ENCODE data around the gene MRPS9.

The MRPS9 gene

DNA sequence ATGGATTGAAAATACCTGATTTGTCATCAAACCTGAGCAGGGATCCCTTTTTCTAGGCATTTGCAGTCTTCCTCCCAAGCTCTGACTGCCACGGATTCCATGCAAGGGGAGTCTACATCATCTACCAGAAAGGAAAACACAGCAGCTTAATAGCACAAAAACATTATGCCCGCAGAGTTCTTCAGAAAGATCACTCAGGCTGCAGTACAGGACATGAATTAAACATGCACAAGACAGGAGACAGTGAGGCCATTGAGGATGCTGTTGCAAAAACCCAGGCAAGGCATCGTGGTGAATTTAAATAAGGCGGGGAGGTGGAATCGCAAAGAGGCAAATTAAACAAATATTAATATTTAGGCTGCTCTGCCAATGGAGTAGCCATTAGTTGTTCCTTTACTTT lies 88.5 kb downstream of the MRPS9 start:
- DNase-seq = no peak

DNA sequence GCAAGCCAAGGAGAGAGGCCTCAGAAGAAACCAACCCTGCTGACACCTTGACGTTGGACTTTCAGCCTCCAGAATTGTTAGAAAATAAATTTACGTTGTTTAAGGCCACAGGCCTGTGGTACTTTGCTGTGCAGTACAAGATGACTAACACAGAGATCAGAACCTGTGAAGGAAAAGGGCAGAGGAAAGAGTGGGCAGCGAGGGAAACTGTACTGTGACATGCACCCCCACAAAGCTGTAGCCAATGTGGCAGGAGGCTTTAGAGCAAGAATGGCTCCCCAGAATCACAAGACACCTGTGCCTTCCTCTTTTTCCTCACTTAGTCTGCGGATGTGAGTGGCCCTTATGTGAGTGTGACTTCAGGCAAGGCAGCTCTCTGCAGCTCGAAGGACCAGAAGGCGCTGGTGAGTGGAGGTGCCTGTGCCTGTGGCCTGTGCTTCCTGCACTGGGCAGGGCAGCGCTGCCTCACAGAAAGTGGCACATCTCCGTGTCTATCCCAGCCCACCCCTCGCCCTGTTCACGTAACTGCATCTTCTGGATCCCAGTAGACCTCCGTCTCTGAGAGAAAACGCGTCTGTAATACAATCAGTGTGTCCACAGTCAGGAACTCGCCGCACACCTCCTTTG lies 89.5 kb downstream of the MRPS9 start:
- DNase-seq = no peak

DNA sequence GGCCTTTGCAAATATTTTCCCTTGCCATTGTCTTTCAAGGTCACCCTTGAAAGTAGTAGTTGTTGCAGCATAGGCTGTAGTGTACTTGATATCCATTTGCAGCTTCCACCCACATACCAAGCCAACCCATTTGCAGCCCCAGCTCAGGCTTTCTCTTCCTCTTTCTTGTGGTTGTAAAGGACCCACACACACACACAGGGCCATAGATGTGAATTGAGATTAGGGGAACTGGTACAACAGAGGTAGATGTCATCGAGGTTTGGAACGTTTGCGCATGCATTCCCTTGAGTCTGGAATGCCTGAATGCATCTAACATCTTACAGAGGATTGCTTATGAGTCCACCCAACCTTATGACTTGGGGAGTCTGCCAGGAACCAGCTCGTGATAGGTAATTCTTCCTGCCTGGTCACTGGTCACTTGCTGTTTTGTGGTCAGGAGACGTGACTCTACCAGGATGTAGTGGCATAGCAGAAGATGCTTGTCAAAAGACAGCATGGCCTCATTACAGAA lies 91.9 kb downstream of the MRPS9 start:
- no peak for DNase-seq

DNA sequence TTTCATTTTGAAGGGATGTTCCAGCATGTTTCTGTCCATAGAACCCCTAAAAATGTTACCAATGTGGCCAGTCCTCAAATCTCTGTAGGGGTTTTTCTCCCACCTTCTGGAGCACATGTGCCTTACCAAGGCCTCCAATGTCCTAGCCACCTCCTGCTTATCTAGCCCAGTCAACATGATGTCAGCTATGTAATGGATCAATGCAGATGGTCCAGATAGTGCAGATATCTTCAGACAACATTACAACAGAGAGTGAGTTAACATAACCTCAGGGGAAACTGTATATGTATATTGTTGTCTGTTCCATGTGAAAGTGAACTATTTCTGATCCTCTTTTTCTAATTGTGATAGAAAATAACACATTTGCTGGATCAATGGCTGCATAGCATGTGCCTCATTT lies 92.7 kb downstream of the MRPS9 start:
- no peak for DNase-seq

DNA sequence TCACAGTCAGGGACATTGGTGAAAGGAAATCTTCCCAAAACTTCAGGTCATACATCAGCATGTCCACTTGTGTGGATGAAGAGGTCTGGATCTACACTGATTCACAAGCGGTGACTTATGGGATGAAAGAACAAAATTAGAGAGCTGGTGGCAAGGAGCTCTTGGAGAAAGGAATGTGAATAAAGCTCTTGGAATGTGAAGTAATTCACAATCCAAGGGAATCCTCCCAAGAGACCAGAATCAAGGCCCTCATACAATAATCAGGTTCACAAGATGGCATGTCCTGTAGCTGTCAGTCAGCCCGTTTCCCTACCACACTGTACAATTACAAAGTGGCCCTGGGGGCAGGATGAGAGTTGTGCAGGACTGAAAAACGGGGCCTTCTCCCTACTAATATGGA lies 96.2 kb downstream of the MRPS9 start:
- DNase-seq = no peak

DNA sequence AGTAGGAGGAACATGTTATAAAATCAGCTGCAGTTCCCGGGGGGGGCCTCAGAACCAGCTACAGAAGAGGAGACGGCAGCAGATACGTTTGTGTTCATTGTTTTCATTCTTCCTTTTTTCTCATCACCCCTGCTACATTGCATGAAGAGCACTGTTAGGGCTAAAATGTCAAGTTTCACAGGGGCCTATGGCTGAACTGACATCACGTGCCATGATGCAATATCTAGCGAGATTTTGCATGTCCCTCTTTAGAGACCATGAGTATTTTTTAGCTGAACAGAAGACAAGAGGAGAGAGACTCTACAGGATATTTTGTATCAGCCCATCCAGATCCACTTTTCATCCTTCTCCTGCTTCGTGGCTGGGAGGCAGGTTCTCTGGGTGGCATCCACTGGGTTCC lies 97.6 kb downstream of the MRPS9 start:
- DNase-seq = no peak

DNA sequence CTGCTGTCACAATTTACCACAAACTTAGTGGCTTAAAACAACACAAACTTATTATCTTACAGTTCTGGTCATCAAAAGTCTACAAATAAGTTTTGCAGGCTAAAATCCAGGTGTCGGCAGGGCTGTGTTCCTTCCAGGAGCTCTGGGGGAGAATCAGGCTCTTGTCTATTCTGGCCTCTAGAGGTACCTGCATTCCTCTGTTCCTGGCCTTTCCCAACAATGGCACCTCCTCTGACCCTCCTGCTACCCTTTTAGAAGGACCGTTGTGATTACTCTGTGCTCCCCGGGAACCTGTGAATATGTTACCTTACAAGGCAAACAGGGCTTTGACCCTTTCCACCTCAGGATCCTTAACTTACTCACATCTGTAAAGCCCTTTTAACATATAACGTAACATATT lies 98.5 kb downstream of the MRPS9 start:
- no peak for DNase-seq

DNA sequence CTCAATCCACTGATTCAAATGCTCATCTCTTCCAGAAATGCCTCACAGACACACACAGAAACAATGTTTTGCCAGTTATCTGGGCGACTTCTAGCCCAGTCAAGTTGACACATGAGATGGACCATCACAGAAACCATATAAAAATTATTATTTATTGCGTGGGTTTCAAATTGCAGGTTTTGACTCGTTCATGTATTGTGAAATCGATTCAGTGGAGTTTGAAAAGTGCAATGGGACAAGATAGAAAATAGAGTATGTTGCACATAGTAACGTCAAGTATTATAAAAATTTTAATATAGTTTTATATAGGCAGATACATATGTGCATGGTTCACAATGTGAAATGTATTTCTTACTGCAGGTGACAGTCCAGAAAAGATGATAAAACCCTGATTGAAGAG lies 100.8 kb downstream of the MRPS9 start:
- DNase-seq = no peak

DNA sequence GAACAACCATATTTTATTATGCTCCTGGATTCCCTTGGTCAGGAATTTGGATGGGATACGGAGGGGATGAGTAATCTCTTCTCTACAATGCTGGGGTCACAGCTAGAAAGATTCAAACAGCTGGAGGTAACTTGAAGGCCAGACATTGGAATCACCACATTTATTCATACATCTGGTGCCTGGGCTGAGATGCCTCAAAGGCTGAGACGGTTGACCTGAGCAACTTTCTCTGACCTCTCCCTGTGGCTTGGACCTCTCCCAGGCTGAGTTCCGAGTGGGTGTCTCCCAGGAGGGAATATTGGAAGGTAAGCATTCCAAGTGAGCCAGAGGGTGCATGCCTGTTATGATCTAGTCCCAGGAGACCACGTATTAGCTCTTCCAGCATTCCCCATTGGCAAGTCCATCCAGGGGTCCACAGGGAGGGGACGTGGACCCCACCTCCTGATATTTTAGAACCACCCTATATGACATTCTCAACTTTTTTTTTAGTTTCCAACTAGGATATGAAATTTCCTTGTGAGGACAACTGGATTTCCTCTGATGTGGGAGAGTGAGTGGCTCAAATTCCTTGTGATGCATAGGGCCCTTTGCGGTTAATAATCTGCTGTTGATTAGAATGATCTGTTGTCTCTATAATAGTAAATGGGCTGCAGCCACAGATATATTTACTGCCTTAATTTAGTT lies 101.8 kb downstream of the MRPS9 start:
- no peak for DNase-seq

DNA sequence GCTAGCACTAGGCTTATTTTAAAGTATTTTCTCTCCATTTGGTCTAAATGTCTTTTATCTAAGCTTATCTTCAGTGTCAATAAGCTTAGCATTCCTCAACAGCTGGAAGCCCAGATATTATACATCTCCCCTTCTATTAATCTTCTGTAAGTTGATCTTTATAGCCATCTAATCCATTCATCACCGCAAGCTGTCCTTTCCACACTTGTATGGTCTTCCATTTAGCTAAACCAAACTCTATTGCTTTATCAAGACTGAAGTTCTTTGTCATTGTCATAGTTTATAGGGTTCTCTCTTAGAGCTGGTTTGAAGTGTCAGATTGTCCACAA lies 102.3 kb downstream of the MRPS9 start:
- no peak for DNase-seq

DNA sequence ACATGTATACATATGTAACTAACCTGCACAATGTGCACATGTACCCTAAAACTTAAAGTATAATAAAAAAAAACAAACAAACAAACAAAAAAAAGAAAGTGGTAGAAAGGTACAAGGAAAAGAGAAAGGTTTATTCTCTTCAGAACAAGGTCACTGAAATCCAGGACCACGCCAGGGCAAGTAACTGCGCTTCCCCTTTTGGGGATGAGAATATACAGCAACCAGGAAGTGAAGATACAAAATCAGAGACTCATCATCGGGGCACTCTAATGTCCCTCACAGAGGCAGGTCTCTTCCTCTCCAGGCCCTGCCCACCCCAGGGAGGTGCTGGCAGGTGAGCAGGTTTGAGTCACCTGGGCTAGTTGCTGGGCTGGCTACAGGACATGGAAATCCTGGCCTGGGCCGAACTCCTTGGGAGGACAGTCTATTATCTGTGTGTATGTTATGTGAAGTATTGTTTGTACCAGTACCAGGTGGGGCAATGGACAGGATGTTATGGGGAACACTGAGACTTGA lies 103.3 kb downstream of the MRPS9 start:
- no peak for DNase-seq

DNA sequence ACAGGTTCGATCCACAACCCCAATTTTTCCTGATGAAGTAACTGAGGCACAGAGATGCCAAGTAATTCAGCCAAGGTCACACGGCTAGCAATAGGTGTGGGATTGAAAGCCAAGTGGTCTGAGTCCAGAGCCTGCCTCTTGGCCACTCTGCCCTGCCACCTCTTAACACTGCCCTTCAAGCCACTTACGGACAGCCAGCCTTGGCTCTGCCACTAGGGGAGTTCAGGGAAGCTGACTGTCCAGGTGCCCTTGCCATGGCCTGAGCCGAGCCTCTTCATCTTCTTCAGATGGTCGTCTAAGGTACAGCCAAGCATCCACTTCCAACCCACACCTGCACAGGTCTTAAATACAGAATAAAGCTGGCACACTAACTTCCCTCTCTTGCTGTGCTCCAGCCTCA lies 104.4 kb downstream of the MRPS9 start:
- DNase-seq = no peak

DNA sequence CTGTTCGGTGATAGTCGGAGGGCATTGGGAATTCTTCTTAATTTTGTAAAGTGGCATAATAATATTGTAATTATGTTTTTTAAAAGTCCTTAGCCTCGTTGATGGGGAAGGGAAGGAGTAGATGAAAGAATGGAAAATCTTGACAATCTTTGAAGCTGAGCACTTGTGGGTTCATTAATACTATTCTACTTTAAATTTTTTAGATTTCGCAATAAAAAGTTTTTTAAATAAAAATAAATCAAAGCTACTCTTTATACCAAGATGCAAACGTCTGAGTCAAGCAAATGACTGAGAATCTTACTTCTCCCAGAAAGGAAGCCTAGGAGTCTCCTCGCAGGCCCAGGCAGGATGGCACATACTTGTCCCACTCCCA lies 105.2 kb downstream of the MRPS9 start:
- no peak for DNase-seq

DNA sequence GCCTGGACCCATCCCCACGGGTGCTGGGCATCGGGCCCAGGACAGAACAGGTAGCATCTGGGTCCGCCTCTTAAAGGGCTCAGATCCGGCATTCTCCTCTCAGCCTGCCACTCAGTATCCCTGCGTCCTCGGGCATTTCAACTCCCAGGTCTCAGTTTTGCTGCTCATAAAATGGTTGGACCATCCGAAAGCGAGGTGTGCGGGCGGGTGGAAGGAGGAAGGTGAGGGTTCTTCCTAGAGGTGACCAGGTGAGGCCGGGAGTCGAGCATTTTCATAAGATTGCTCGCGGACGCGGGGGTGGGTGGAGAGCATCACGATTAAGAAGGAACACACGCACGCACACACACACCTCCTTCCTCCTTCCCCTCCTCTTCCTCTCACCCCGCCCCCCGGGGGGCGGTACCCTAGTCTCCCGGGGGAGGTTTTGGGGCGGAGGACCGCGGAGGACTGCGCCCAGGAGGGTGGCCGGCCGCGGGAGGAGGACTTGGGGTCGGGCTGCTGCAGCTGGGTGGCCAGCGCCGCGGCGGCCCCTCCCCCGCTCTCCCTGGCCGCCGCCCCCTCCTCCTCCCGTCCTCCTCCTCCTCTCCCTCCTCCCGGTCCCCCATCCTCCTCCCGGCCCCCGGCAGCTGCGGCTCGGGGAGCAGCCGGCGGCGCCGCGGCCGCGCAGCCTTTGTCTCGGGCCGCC lies 105.7 kb downstream of the MRPS9 start:
- DNase-seq = no peak

DNA sequence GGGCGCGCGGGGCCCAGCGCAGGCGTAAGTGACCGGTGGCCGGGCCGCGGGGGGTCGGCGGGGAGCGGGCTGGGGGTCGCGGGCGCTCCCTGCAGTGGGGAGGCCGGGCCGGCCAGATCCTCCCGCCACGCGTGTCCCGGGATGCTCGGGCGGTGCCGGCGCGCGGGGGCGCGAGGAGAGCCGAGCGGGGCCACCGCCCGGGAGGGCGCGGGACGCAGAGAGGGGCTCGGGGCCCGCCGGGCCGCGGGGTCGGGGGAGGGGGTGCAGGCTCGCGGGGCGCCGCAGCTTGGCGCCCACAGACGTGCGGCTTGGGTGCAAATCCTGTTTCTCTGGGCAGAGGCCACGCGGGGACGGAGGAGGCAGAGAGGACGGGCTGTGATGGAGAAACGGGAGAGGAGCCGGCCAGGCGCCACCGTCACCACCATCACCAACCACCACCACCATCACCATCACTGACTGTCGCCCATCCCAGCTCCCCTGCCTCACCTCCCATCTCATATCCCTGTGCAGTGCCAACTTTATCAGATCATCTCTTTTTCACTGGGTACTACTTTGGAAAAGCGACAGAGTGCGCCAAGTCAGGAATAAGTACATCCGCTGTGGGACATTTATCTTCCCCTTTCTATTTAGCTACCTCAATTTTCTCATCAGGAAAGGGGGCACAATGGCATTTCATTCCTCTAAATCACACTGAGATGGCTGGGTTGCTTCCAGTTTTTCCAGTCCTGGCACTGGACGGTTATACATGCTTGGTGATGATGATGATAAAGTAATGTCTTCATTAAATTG lies 106.5 kb downstream of the MRPS9 start:
- DNase-seq = no peak

DNA sequence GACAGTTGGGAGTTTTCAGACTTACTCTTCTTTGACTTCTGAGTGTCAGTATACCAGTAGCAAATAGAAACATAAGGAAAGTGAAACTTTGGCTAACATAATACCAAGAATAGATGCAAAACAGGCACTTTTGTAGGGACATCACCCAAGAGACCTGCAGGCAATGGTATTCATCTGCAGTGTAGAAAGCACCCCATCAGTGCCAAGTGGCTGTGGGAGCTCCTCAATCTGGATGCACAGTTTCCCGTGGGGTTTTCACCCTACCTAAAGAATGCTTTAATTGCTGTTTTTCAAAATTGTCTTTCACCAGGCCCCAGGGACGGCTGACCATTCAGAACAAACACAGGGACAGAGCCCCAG lies 107.1 kb downstream of the MRPS9 start:
- DNase-seq = no peak

DNA sequence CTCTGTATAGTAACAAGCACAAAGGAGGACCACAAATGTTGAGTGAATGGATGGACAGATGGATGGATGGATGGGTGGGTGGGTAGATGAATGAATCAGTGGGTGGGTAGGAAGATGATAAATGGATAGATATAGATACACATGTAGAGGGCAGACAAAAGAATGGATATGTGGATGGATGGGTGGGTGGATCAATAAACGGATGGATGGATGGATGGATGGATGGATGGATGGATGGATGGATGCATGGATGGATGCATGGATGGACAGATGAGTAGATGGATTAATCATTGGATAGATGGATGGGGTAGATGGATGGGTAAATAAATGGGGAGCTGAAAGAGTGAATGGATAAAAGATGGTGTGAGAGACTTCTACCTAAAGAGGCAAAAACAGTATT lies 111.4 kb downstream of the MRPS9 start:
- DNase-seq = no peak

Data from GDM1 (cell line).